C1 segment of cervical spinal cord (tissue), 14 donors: ENCODE results near the gene B3GNT5.

ENCODE experiments used
- DNase-seq, 14 donors: peaks; one replicate each; lab custom pipeline; 2025; lab: John Stamatoyannopoulos, UW

B3GNT5 gene

GRCh38 chr3:183252973-183253527 is at the start of gene B3GNT5:
B3GNT5 (plus strand) TSS chr3:183253253; CDS start chr3:183269799, 16,546 bp downstream.
- peak in 1 of 14 donors; percentile 48 for DNase-seq

GRCh38 chr3:183203670-183204069 is 49.4 kb upstream of the B3GNT5 start:
- DNase-seq = no peak

- no peak for DNase-seq
These were observed 44.8 kb upstream of the B3GNT5 start for GRCh38 chr3:183208260-183208659.

GRCh38 chr3:183208800-183209199 is 44.3 kb upstream of the B3GNT5 start:
- no peak for DNase-seq

GRCh38 chr3:183210341-183210740 is 42.7 kb upstream of the B3GNT5 start:
- DNase-seq = no peak

- DNase-seq = peak in 3 of 14 donors; percentile 13 to 69 (median 20)
These were observed 42.2 kb upstream of the B3GNT5 start for GRCh38 chr3:183210862-183211341.

- DNase-seq = peak in 3 of 14 donors; percentile 19 to 69 (median 20)
These were observed 41.7 kb upstream of the B3GNT5 start for GRCh38 chr3:183211352-183211751.

- no peak for DNase-seq
These were observed 41.0 kb upstream of the B3GNT5 start for GRCh38 chr3:183212096-183212495.

GRCh38 chr3:183212565-183212964 is 40.5 kb upstream of the B3GNT5 start:
- DNase-seq = peak in 4 of 14 donors; percentile 7 to 49 (median 26)

- DNase-seq = no peak
These were observed 39.4 kb upstream of the B3GNT5 start for GRCh38 chr3:183213415-183214276.

GRCh38 chr3:183214277-183214612 is 38.8 kb upstream of the B3GNT5 start:
- DNase-seq = no peak

- no peak for DNase-seq
These were observed 37.4 kb upstream of the B3GNT5 start for GRCh38 chr3:183215591-183216202.

- DNase-seq = no peak
These were observed 35.3 kb upstream of the B3GNT5 start for GRCh38 chr3:183217548-183218332.

- no peak for DNase-seq
These were observed 34.2 kb upstream of the B3GNT5 start for GRCh38 chr3:183218826-183219225.

- no peak for DNase-seq
These were observed 32.2 kb upstream of the B3GNT5 start for GRCh38 chr3:183220828-183221227.

GRCh38 chr3:183222631-183223235 is 30.3 kb upstream of the B3GNT5 start:
- no peak for DNase-seq

- DNase-seq = no peak
These were observed 28.7 kb upstream of the B3GNT5 start for GRCh38 chr3:183224180-183224970.

GRCh38 chr3:183226333-183226890 is 26.6 kb upstream of the B3GNT5 start:
- DNase-seq = no peak

- DNase-seq = no peak
These were observed 25.5 kb upstream of the B3GNT5 start for GRCh38 chr3:183227586-183227985.

GRCh38 chr3:183229178-183229577 is 23.9 kb upstream of the B3GNT5 start:
- no peak for DNase-seq
